PC-3 (cell line): ENCODE data around the gene POR. TPM values are rescaled to one million over a fixed set of nuclear protein-coding genes. Genes with fewer than 3 reads are reported as not detected.

Experiments
- ATAC-seq: fragments of 200-7000 bp; cut with Tn5 transposase; 2 replicates; pipeline ENCODE4 v1.9.1; 2020; ENCODE audit warnings: mild to moderate bottlenecking, moderate library complexity
- BruUV-seq: library from RNA; stranded (reverse); fragments of 400-500 nt; replicated peaks from 2 replicates; lab custom pipeline; 2021; lab: Mats Ljungman, UMichigan
- CTCF ChIA-PET: fragments of 300-600 bp; sonication (Branson Sonifier 250); formaldehyde crosslinking; loops from one replicate; lab custom pipeline; 2022; ENCODE audit warnings: antibody characterized with exemption; lab: Charles Lee
- POLR2A ChIA-PET: fragments of 300-600 bp; sonication (Branson Sonifier 250); formaldehyde crosslinking; loops from one replicate; lab custom pipeline; 2022; ENCODE audit warnings: antibody characterized with exemption; ENCODE audit not compliant: unreplicated experiment; lab: Charles Lee
- DNase-seq: peaks from one replicate; pipeline ENCODE4 v3.0.0-alpha.2; 2015
- H2AFZ ChIP-seq: fragments of 300-600 bp; sonication (generic); 2 replicates; pipeline ENCODE4 v1.6.0; 2016; ENCODE audit warnings: antibody characterized with exemption, low read length
- H3F3A ChIP-seq: fragments of 300-600 bp; sonication (generic); one replicate; pipeline ENCODE4 v1.6.0; 2017; ENCODE audit warnings: antibody characterized with exemption, low read length, control low read depth, mild to moderate bottlenecking; ENCODE audit not compliant: unreplicated experiment
- H3K27ac ChIP-seq: fragments of 300-600 bp; sonication (generic); 2 replicates; pipeline ENCODE4 v1.5.1; 2016; ENCODE audit warnings: mild to moderate bottlenecking, low read length
- H3K27me3 ChIP-seq: fragments of 300-600 bp; sonication (generic); 2 replicates; pipeline ENCODE4 v1.6.1; 2016; ENCODE audit warnings: low read length, mixed read lengths
- H3K36me3 ChIP-seq: fragments of 300-600 bp; sonication (generic); 2 replicates; pipeline ENCODE4 v1.6.1; 2016; ENCODE audit warnings: low read depth, mixed run types, low read length, mixed read lengths
- H3K4me1 ChIP-seq: fragments of 300-600 bp; sonication (generic); 2 replicates; pipeline ENCODE4 v1.5.1; 2016; ENCODE audit warnings: low read length; ENCODE audit not compliant: insufficient read depth
- H3K4me2 ChIP-seq: fragments of 300-600 bp; sonication (generic); 2 replicates; pipeline ENCODE4 v1.6.0; 2016; ENCODE audit warnings: low read length
- H3K4me3 ChIP-seq: fragments of 300-600 bp; sonication (generic); 2 replicates; pipeline ENCODE4 v1.5.1; 2016; ENCODE audit warnings: mild to moderate bottlenecking, low read length, mixed read lengths
- H3K79me2 ChIP-seq: fragments of 300-600 bp; sonication (generic); 2 replicates; pipeline ENCODE4 v1.6.1; 2017; ENCODE audit warnings: low read length, mixed read lengths
- H3K9ac ChIP-seq: fragments of 300-600 bp; sonication (generic); 2 replicates; pipeline ENCODE4 v1.6.0; 2016; ENCODE audit warnings: mild to moderate bottlenecking, low read length
- H3K9me2 ChIP-seq: fragments of 300-600 bp; sonication (generic); replicated peaks from 2 replicates; pipeline ENCODE4 v1.6.1; 2016; ENCODE audit warnings: mixed run types, low read length, mixed read lengths
- H3K9me3 ChIP-seq: fragments of 300-600 bp; sonication (generic); 2 replicates; pipeline ENCODE4 v1.6.1; 2016; ENCODE audit warnings: low read length, mixed read lengths
- H4K20me1 ChIP-seq: fragments of 300-600 bp; sonication (generic); 2 replicates; pipeline ENCODE4 v1.6.1; 2016; ENCODE audit warnings: low read length, mixed read lengths
- CTCF ChIP-seq: fragments of 300-600 bp; sonication (generic); conservative IDR thresholded peaks from 2 replicates; pipeline ENCODE4 v1.5.1; 2017; ENCODE audit warnings: antibody characterized with exemption, low read depth, mild to moderate bottlenecking, low read length
- EZH2 ChIP-seq: fragments of 300-600 bp; sonication (generic); IDR thresholded peaks from one replicate; pipeline ENCODE4 v1.6.1; 2017; ENCODE audit warnings: antibody characterized with exemption, mild to moderate bottlenecking, low read length; ENCODE audit not compliant: unreplicated experiment
- EZH2phosphoT487 ChIP-seq: fragments of 300-600 bp; sonication (generic); IDR thresholded peaks from 2 replicates; pipeline ENCODE4 v1.6.1; 2018; ENCODE audit warnings: mild to moderate bottlenecking, antibody characterized with exemption, low read length, borderline replicate concordance
- intact Hi-C: fragments of 100-400 bp; cut with micrococcal nuclease; formaldehyde crosslinking; loops from 2 replicates; pipeline ENCODE4 v1.9.0; 2023
- total RNA-seq: library from RNA; depleted of rRNA; stranded (reverse); fragments of >200 nt; gene quantifications from 2 replicates; pipeline ENCODE4 v1.2.3, GENCODE V29; 2014

The POR gene
- total RNA-seq, 1 experiment from 2014 or later = 112 TPM

GRCh38 chr7:75968012-75968411, 53.1 kb downstream of the POR start:
- CTCF ChIA-PET = no interaction called here
- no peak for ATAC-seq

GRCh38 chr7:75968561-75969001, 53.6 kb downstream of the POR start:
- Histone ChIP-seq H2AFZ (no peak overlapping the region), H3K9me3 (no peaks in the 10 kb centered on the region), H3K4me2 (no peak overlapping the region), H3K27me3 (no peaks in the 10 kb centered on the region), H4K20me1 (no peaks in the 10 kb centered on the region), H3K27ac (no peak overlapping the region), H3K9me2 (no peaks in the 10 kb centered on the region), H3K4me1 (no peaks in the 10 kb centered on the region), H3K9ac (no peak overlapping the region), H3K36me3 (no peaks in the 10 kb centered on the region), H3K4me3 (no peak overlapping the region), H3F3A (no peaks in the 10 kb centered on the region), H3K79me2 (no peaks in the 10 kb centered on the region)
- CTCF ChIA-PET = no interaction called here
- BruUV-seq = no TSS peak
- ATAC-seq = no peak
- intact Hi-C loops = no loop called here
- no peak for DNase-seq
- TF ChIP-seq EZH2 (no peak), EZH2phosphoT487 (no peak), CTCF (no peak)
- POLR2A ChIA-PET = no interaction called here

More at GRCh38 chr7:75968012-75968411, 53.1 kb downstream of the POR start:
- Histone ChIP-seq H3K4me1 (no peaks in the 10 kb centered on the region), H3K9me3 (no peaks in the 10 kb centered on the region), H4K20me1 (no peaks in the 10 kb centered on the region), H3F3A (no peaks in the 10 kb centered on the region), H3K79me2 (no peaks in the 10 kb centered on the region), H3K4me3 (no peak overlapping the region), H2AFZ (no peak overlapping the region), H3K9ac (no peak overlapping the region), H3K9me2 (no peaks in the 10 kb centered on the region), H3K4me2 (no peak overlapping the region), H3K27ac (no peak overlapping the region), H3K27me3 (no peaks in the 10 kb centered on the region), H3K36me3 (no peaks in the 10 kb centered on the region)
- no peak for DNase-seq
- TF ChIP-seq EZH2 (no peak), EZH2phosphoT487 (no peak), CTCF (no peak)
- BruUV-seq = no TSS peak
- intact Hi-C loops = no loop called here
- POLR2A ChIA-PET = no interaction called here

GRCh38 chr7:75969182-75969581, 54.2 kb downstream of the POR start:
- CTCF ChIA-PET = no interaction called here
- BruUV-seq = no TSS peak
- H3K27ac ChIP-seq = no peak overlapping the region

More at GRCh38 chr7:75969182-75969581, 54.2 kb downstream of the POR start:
- H3K9me3 ChIP-seq = no peaks in the 10 kb centered on the region
- intact Hi-C loops = no loop called here
- H3K9ac ChIP-seq = no peak overlapping the region
- POLR2A ChIA-PET = no interaction called here
- H4K20me1 ChIP-seq = no peaks in the 10 kb centered on the region
- TF ChIP-seq CTCF (no peak), EZH2 (no peak), EZH2phosphoT487 (no peak)
- H3F3A ChIP-seq = no peaks in the 10 kb centered on the region
- no peaks in the 10 kb centered on the region; the same call in 1 of the 2 replicates for H3K36me3 ChIP-seq
- ATAC-seq (no peak), DNase-seq (no peak)
- no peak overlapping the region for H2AFZ ChIP-seq
- H3K4me2 ChIP-seq = no peak overlapping the region
- H3K9me2 ChIP-seq = no peaks in the 10 kb centered on the region
- H3K4me3 ChIP-seq = no peak overlapping the region
- no peaks in the 10 kb centered on the region for H3K79me2 ChIP-seq
- H3K27me3 ChIP-seq = no peaks in the 10 kb centered on the region
- H3K4me1 ChIP-seq = no peaks in the 10 kb centered on the region
